Liver (tissue), 3 donors: ENCODE results near the gene ORC3.

Source experiments
- EGR1 ChIP-seq, 2 donors: IDR thresholded peaks; 2 replicates each; pipeline ENCODE4 v1.6.1; 2016 to 2018; ENCODE audit warnings: antibody characterized with exemption in 2 of 2, low read depth in 2 of 2
- GABPA ChIP-seq, 2 donors: IDR thresholded peaks in 1 of 2; conservative IDR thresholded peaks in 1 of 2; 2 replicates each; pipeline ENCODE4 v1.6.1; 2016; ENCODE audit warnings: antibody characterized with exemption in 2 of 2, mild to moderate bottlenecking in 1 of 2, moderate library complexity in 1 of 2
- RAD21 ChIP-seq, 2 donors: IDR thresholded peaks; 2 replicates each; pipeline ENCODE4 v1.6.1; 2016; ENCODE audit warnings: antibody characterized with exemption in 2 of 2, mild to moderate bottlenecking in 2 of 2
- SP1 ChIP-seq: IDR thresholded peaks from 2 replicates; pipeline ENCODE4 v1.6.1; 2018; ENCODE audit warnings: antibody characterized with exemption, mild to moderate bottlenecking
- TAF1 ChIP-seq: conservative IDR thresholded peaks from 2 replicates; pipeline ENCODE4 v1.6.1; 2016; ENCODE audit warnings: antibody characterized with exemption, mild to moderate bottlenecking
- YY1 ChIP-seq: IDR thresholded peaks from 2 replicates; pipeline ENCODE4 v1.6.1; 2016; ENCODE audit warnings: antibody characterized with exemption, mild to moderate bottlenecking
- TF ChIP-seq, protein P1 (sequence below): fragments of 150-350 bp; IDR thresholded peaks from 2 replicates; pipeline ENCODE4 v1.5.1; 2017; ENCODE audit warnings: improper control_type of control experiment, low read depth, low read length; ENCODE audit not compliant: missing input control
- TF ChIP-seq, protein P2 (sequence below): IDR thresholded peaks from 2 replicates; pipeline ENCODE4 v1.6.1; 2016; ENCODE audit warnings: antibody characterized with exemption
- TF ChIP-seq, protein P3 (sequence below): IDR thresholded peaks from 2 replicates; pipeline ENCODE4 v1.6.1; 2016; ENCODE audit warnings: antibody characterized with exemption
- donor health status: healthy.
- donor health status: healthy.

DNA sequence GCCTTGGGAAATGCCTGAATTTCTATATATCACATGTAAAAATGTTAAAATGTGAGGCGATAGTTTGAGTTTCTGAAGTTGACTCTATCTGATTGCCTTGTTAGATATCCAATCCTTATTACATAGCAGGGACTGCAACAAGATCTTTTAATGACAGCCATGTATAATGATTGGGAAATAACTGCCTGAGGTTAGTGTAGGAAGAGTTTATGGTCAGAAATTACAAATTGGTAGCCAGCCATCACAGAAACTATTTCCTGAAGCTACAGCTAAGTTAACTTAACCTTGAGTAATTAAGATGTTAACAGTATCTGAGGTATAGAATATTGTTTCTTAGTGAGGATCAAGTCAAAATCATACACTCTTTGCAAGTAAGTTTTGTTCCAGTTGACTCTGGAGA, 71.1 kb downstream of the ORC3 start:
- no peak for TF ChIP-seq TAF1
- TF ChIP-seq, protein P1, sequence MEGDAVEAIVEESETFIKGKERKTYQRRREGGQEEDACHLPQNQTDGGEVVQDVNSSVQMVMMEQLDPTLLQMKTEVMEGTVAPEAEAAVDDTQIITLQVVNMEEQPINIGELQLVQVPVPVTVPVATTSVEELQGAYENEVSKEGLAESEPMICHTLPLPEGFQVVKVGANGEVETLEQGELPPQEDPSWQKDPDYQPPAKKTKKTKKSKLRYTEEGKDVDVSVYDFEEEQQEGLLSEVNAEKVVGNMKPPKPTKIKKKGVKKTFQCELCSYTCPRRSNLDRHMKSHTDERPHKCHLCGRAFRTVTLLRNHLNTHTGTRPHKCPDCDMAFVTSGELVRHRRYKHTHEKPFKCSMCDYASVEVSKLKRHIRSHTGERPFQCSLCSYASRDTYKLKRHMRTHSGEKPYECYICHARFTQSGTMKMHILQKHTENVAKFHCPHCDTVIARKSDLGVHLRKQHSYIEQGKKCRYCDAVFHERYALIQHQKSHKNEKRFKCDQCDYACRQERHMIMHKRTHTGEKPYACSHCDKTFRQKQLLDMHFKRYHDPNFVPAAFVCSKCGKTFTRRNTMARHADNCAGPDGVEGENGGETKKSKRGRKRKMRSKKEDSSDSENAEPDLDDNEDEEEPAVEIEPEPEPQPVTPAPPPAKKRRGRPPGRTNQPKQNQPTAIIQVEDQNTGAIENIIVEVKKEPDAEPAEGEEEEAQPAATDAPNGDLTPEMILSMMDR = no peak
- no peak for TF ChIP-seq EGR1 (IDR thresholded peaks at IDR 0.05; ENCODE audit: low read depth in 2 of 2)
- TF ChIP-seq, protein P2, sequence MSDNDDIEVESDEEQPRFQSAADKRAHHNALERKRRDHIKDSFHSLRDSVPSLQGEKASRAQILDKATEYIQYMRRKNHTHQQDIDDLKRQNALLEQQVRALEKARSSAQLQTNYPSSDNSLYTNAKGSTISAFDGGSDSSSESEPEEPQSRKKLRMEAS = no peak
- TF ChIP-seq SP1 = no peak
- TF ChIP-seq RAD21 (IDR thresholded peaks at IDR 0.05) = no peak
- no peak for TF ChIP-seq GABPA (IDR thresholded peaks at IDR 0.05 in 1 of 2, conservative IDR thresholded peaks at IDR 0.05 in 1 of 2)
- no peak for TF ChIP-seq YY1
- TF ChIP-seq, protein P3, sequence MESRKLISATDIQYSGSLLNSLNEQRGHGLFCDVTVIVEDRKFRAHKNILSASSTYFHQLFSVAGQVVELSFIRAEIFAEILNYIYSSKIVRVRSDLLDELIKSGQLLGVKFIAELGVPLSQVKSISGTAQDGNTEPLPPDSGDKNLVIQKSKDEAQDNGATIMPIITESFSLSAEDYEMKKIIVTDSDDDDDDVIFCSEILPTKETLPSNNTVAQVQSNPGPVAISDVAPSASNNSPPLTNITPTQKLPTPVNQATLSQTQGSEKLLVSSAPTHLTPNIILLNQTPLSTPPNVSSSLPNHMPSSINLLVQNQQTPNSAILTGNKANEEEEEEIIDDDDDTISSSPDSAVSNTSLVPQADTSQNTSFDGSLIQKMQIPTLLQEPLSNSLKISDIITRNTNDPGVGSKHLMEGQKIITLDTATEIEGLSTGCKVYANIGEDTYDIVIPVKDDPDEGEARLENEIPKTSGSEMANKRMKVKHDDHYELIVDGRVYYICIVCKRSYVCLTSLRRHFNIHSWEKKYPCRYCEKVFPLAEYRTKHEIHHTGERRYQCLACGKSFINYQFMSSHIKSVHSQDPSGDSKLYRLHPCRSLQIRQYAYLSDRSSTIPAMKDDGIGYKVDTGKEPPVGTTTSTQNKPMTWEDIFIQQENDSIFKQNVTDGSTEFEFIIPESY = no peak
